T-cell (primary cell): ENCODE measurements around the gene ADARB2. TPM values are rescaled to one million over a fixed set of nuclear protein-coding genes. Genes with fewer than 3 reads are reported as not detected.

Experiments used
- ATAC-seq, 4 experiments: fragments of 200-7000 bp in 3 of 4; fragments of 150-1000 bp in 1 of 4; cut with Tn5 transposase; replicated peaks in 1 of 4; 1 replicate in 3 of 4; 2 replicates in 1 of 4; pipeline ENCODE4 v1.10.0; 2021; ENCODE audit warnings: moderate library complexity in 3 of 4, mild to moderate bottlenecking in 2 of 4, moderate number of reproducible peaks in 1 of 4
- CTCF ChIA-PET, 2 donors: fragments of 300-600 bp; sonication (Branson Sonifier 250); formaldehyde crosslinking; loops; one replicate each; lab custom pipeline; 2022; ENCODE audit warnings: antibody characterized with exemption in 2 of 2; lab: Charles Lee
- POLR2A ChIA-PET, 2 donors: fragments of 300-600 bp; sonication (Branson Sonifier 250); formaldehyde crosslinking; loops; one replicate each; lab custom pipeline; 2022; ENCODE audit warnings: antibody characterized with exemption in 2 of 2; lab: Charles Lee
- DNase-seq, 35 experiments: peaks; one replicate each; pipeline versions ENCODE4 v3.0.0 to v3.0.0-alpha.2; 2013 to 2023
- H3K27ac ChIP-seq: one replicate; pipeline ENCODE4 v1.5.1; 2013; ENCODE audit warnings: low read length
- H3K27me3 ChIP-seq, 2 experiments: replicated peaks in 1 of 2; 1 replicate in 1 of 2; 2 replicates in 1 of 2; pipeline versions ENCODE4 v1.6.1 to v1.7.0; 2013; ENCODE audit warnings: low read length in 1 of 2, mixed read lengths in 1 of 2; ENCODE audit not compliant: control insufficient read depth in 2 of 2, insufficient read depth in 2 of 2; ENCODE audit errors: extremely low read depth in 1 of 2
- H3K36me3 ChIP-seq, 2 donors: 1 replicate in 1 of 2; 2 replicates in 1 of 2; pipeline versions ENCODE4 v1.6.1 to v1.7.0; 2013; ENCODE audit warnings: low read length in 1 of 2; ENCODE audit not compliant: control insufficient read depth in 2 of 2, insufficient read depth in 1 of 2; ENCODE audit errors: extremely low read depth in 1 of 2
- H3K4me1 ChIP-seq, 2 experiments: 1 replicate in 1 of 2; 2 replicates in 1 of 2; pipeline versions ENCODE4 v1.6.1 to v1.7.0; 2013; ENCODE audit warnings: low read length in 2 of 2, mixed read lengths in 1 of 2; ENCODE audit not compliant: insufficient read depth in 2 of 2, control insufficient read depth in 1 of 2; ENCODE audit errors: extremely low read depth in 1 of 2
- H3K4me3 ChIP-seq, 2 donors: 1 replicate in 1 of 2; 2 replicates in 1 of 2; pipeline versions ENCODE4 v1.5.1 to v1.7.0; 2013; ENCODE audit warnings: mild to moderate bottlenecking in 2 of 2, low read length in 1 of 2, moderate library complexity in 1 of 2; ENCODE audit not compliant: control insufficient read depth in 1 of 2; ENCODE audit errors: extremely low read depth in 1 of 2
- H3K9me3 ChIP-seq: 2 replicates; pipeline ENCODE4 v1.7.0; 2013
- H3K27ac Mint-ChIP-seq, 2 donors: one replicate each; pipeline ENCODE4 v1.8.0; 2020 to 2021; ENCODE audit warnings: mild to moderate bottlenecking in 2 of 2, mixed read lengths in 2 of 2
- H3K27me3 Mint-ChIP-seq, 2 donors: one replicate each; pipeline ENCODE4 v1.8.0; 2021 to 2022; ENCODE audit warnings: mixed read lengths in 2 of 2
- H3K36me3 Mint-ChIP-seq: one replicate; pipeline ENCODE4 v1.8.0; 2021; ENCODE audit warnings: mixed read lengths
- H3K4me1 Mint-ChIP-seq, 3 donors: one replicate each; pipeline ENCODE4 v1.8.0; 2020 to 2022; ENCODE audit warnings: mixed read lengths in 3 of 3, mild to moderate bottlenecking in 1 of 3
- H3K4me3 Mint-ChIP-seq, 3 donors: one replicate each; pipeline ENCODE4 v1.8.0; 2020 to 2022; ENCODE audit warnings: mild to moderate bottlenecking in 3 of 3, mixed read lengths in 3 of 3, moderate library complexity in 3 of 3
- H3K9me3 Mint-ChIP-seq, 3 donors: one replicate each; pipeline ENCODE4 v1.8.0; 2020 to 2022; ENCODE audit warnings: mixed read lengths in 3 of 3
- WGBS: methylation state at CpG from one replicate; pipeline ENCODE4 v1.1.5; 2013; ENCODE audit warnings: missing lambda C conversion rate; ENCODE audit not compliant: insufficient coverage; 5-methylcytosine and 5-hydroxymethylcytosine counted together
- total RNA-seq, 35 experiments: library from RNA in 6 of 35; stranded (reverse) in 6 of 35; fragments of 120-200 nt in 1 of 35; gene quantifications; one replicate each; pipeline versions ENCODE4 v1.2.1 to v1.2.4 and lab custom pipeline; 2013 to 2026

Gene ADARB2
- total RNA-seq, 5 donors from 2014 or later (not counting 1 experiment from before 2014, with no cell fraction given) = 0.07 to 4.0 (median 0.41) TPM

DNA sequence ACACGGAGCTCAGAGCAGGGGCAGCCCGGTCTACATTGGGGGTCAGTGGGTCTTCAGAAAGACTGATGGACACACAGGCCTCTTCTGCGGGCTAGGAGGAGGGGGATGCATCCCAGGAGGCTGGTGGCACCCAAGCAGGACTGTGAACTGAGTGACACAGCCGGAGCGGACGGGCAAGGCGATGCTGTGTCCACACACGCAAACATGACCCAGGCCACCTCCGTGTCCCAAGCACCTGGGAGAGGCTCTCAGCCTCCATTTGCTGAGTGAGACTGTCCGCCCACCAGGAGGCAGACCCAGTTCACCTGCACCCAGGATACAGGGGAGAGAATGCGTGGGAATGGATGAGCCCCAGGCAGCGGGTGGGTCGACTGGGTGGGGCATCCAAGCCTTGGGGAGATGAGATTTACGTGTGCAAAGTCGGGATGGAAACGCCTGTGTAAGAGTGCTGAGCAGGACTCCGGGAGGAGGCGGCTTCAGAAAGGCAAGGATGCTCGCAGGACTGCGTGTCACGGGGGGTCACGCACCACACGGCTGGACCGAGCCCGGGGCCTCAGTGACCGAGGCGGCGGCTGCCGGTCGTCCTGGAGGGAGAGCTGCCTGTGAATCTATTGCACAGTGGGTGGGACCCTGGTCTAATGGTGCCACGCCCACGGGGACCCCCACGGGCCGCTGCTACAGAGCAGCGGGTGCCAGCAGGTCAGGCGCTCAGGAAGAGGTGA, 262.8 kb downstream of the ADARB2 start:
- no peak for ATAC-seq
- H3K27me3 ChIP-seq = peaks cover 0 to 31% of the 10 kb centered on the region in 2 experiments
- no peak overlapping the region for H3K4me3 Mint-ChIP-seq
- no peaks in the 10 kb centered on the region for H3K9me3 ChIP-seq
- POLR2A ChIA-PET = no interaction called here
- CTCF ChIA-PET = no interaction called here
- no peak overlapping the region for H3K27ac ChIP-seq
- no peaks in the 10 kb centered on the region for H3K36me3 ChIP-seq
- no peaks in the 10 kb centered on the region for H3K36me3 Mint-ChIP-seq
- H3K4me1 ChIP-seq = no peaks in the 10 kb centered on the region
- H3K4me1 Mint-ChIP-seq = no peaks in the 10 kb centered on the region
- WGBS = 81% methylated on average over 33 of the region's 36 CpGs
- DNase-seq = no peak
- H3K27me3 Mint-ChIP-seq = peaks cover 14 to 28% of the 10 kb centered on the region in 2 donors
- peaks cover 0 to 2% (median 0%) of the 10 kb centered on the region in 3 donors for H3K9me3 Mint-ChIP-seq
- no peak overlapping the region for H3K4me3 ChIP-seq
- H3K27ac Mint-ChIP-seq = no peak overlapping the region

DNA sequence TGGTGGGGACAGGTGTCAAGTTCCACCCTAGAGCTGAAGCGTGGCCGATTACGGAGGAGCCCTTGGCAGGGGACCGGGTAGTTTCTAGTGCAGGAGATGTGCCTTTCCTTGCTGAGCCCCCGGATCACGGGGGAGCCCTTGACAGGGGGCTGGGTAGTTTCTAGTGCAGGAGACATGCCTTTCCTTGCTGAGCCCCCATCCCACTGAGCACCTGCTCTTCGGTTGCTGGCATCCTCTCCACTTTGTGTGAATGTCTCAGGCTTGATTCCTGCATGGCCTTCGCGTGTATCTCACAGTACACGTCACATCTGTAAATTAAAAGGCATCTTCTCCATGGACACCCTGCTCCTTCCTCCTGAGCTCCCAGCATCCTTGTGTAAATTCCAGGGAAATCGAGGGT, 263.5 kb downstream of the ADARB2 start:
- no peaks in the 10 kb centered on the region for H3K36me3 ChIP-seq
- H3K27ac ChIP-seq = no peak overlapping the region
- no peaks in the 10 kb centered on the region for H3K9me3 ChIP-seq
- no peak overlapping the region for H3K4me3 ChIP-seq
- no peak overlapping the region for H3K27ac Mint-ChIP-seq
- ATAC-seq = no peak
- no peaks in the 10 kb centered on the region for H3K36me3 Mint-ChIP-seq
- H3K4me1 Mint-ChIP-seq = no peaks in the 10 kb centered on the region
- no peaks in the 10 kb centered on the region for H3K4me1 ChIP-seq
- H3K4me3 Mint-ChIP-seq = no peak overlapping the region
- ChIA-PET POLR2A (no interaction called here), CTCF (no interaction called here)
- DNase-seq = no peak
- peaks cover 17 to 28% of the 10 kb centered on the region in 2 donors for H3K27me3 Mint-ChIP-seq
- 88% methylated on average over 8 of the region's 11 CpGs for WGBS
- peaks cover 0 to 2% (median 0%) of the 10 kb centered on the region in 3 donors for H3K9me3 Mint-ChIP-seq
- H3K27me3 ChIP-seq = peaks cover 0 to 27% of the 10 kb centered on the region in 2 experiments

DNA sequence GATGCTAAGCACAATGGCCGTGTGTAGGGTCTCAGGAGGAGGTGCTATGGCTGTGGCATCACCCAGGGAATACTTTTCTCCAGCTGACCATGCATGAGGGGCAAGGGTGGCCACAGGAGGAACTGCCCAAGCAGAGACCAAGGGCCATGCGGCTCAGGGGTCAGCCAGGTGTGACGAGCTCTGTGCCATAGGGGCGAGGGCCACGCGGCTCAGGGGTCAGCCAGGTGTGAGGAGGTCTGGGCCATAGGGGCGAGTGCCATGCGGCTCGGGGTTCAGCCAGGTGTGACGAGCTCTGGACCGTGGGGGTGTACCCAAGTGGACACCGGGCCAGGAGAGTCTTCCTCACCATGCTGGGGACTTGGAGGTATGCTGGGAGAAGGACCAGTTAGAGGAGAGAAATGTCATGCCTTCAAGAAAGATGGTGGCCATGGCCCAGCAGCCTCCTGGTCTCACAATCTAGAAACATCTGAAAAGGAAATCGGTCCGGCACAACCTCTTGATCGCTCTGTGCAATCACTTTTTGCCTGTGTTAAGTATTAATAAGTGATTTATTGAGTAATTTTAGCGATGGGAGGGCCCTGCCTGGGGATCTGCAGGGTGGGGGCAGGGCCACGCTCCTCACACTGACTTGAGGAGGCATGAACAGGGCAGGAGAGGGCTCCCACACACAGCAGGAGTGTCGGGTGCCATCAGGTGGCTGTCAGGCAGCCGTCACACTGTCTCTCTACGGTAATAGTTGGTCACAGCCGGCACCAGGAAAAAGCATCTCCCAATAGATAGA, 265.0 kb downstream of the ADARB2 start:
- no peak overlapping the region for H3K4me3 ChIP-seq
- Mint-ChIP-seq H3K4me1 (no peaks in the 10 kb centered on the region), H3K27ac (no peak overlapping the region), H3K36me3 (no peaks in the 10 kb centered on the region), H3K4me3 (no peak overlapping the region), H3K9me3 (no peaks in the 10 kb centered on the region), H3K27me3 (peaks cover 17 to 27% of the 10 kb centered on the region in 2 donors)
- ATAC-seq (no peak), DNase-seq (no peak)
- no peak overlapping the region for H3K27ac ChIP-seq
- H3K9me3 ChIP-seq = no peaks in the 10 kb centered on the region
- WGBS = 83% methylated on average over 13 of the region's 21 CpGs
- ChIA-PET CTCF (no interaction called here), POLR2A (no interaction called here)
- H3K4me1 ChIP-seq = no peaks in the 10 kb centered on the region
- no peaks in the 10 kb centered on the region for H3K36me3 ChIP-seq
- H3K27me3 ChIP-seq = peaks cover 0 to 22% of the 10 kb centered on the region in 2 experiments

DNA sequence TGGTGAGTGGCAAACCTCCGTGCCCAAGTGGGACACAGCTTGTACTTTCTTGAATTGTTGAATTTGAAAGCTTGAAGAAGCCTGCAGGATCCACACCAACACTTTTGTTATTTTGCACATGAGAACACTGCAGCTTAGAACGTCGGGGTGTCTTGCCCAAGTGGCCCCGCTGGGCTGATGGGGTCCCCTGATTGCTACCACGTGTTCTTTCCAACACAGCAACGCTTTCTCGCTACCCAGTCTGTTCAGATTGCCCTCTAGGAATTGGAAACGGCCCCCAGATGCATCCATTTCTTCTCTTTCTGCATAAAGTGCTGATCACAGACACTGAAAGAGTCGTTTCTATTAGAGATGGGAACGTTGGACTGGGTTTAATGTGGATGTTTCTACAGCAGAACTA, 268.5 kb downstream of the ADARB2 start:
- WGBS = 77% methylated on average over 7 of the region's 10 CpGs
- Histone ChIP-seq H3K27me3 (peaks cover 0 to 15% of the 10 kb centered on the region in 2 experiments), H3K4me1 (no peaks in the 10 kb centered on the region), H3K9me3 (no peaks in the 10 kb centered on the region), H3K36me3 (no peaks in the 10 kb centered on the region), H3K27ac (no peak overlapping the region), H3K4me3 (no peak overlapping the region)
- ATAC-seq = no peak
- no peaks in the 10 kb centered on the region for H3K36me3 Mint-ChIP-seq
- no peak overlapping the region for H3K4me3 Mint-ChIP-seq
- no peaks in the 10 kb centered on the region for H3K4me1 Mint-ChIP-seq
- peaks cover 12 to 15% of the 10 kb centered on the region in 2 donors for H3K27me3 Mint-ChIP-seq
- H3K27ac Mint-ChIP-seq = no peak overlapping the region
- DNase-seq = no peak
- H3K9me3 Mint-ChIP-seq = no peaks in the 10 kb centered on the region
- ChIA-PET POLR2A (no interaction called here), CTCF (no interaction called here)

DNA sequence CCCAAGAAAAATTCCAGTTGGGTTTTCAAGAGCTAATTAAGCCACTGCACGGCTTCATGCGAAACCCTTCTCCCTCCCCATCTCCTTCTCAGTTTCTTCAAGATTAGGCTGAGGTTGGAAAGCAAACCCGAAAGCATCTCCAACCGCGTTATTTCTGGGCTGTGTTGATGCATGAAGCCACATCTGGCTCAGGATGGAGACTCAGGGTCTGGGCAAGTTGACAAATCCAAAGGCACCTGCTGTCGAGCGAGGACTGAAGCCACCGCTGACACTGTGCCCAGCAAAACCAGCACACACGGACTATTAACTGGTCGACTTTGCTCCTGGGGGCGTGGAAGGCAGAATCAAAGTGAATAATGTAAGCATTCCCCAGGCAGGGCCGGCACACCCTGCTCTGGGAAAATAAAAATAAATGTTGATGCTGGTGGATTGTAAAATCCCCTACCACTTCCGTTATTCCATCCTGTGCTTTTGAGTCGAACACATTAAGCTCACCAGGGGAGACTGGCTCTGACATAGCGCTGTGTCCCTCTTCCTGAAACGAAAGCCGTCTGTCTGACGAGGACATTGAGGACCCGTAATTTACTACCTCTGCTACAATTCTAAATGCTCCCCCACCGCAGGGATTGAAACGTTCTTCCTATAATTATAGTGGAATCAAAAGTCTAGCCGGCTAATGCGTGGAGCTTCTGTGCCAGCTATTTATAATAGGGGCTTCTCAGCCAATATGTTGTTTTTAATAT, 269.8 kb downstream of the ADARB2 start:
- Mint-ChIP-seq H3K27me3 (peaks cover 10 to 11% of the 10 kb centered on the region in 2 donors), H3K4me1 (no peaks in the 10 kb centered on the region), H3K36me3 (no peaks in the 10 kb centered on the region), H3K9me3 (no peaks in the 10 kb centered on the region), H3K4me3 (no peak overlapping the region), H3K27ac (no peak overlapping the region)
- Histone ChIP-seq H3K36me3 (no peaks in the 10 kb centered on the region), H3K27ac (no peak overlapping the region), H3K4me1 (peaks cover 0 to 1% of the 10 kb centered on the region in 2 experiments), H3K27me3 (peaks cover 0 to 9% of the 10 kb centered on the region in 2 experiments), H3K4me3 (no peak overlapping the region), H3K9me3 (no peaks in the 10 kb centered on the region)
- WGBS = 84% methylated on average over 9 of the region's 23 CpGs
- POLR2A ChIA-PET = no interaction called here
- CTCF ChIA-PET = no interaction called here
- ATAC-seq = no peak
- no peak for DNase-seq

DNA sequence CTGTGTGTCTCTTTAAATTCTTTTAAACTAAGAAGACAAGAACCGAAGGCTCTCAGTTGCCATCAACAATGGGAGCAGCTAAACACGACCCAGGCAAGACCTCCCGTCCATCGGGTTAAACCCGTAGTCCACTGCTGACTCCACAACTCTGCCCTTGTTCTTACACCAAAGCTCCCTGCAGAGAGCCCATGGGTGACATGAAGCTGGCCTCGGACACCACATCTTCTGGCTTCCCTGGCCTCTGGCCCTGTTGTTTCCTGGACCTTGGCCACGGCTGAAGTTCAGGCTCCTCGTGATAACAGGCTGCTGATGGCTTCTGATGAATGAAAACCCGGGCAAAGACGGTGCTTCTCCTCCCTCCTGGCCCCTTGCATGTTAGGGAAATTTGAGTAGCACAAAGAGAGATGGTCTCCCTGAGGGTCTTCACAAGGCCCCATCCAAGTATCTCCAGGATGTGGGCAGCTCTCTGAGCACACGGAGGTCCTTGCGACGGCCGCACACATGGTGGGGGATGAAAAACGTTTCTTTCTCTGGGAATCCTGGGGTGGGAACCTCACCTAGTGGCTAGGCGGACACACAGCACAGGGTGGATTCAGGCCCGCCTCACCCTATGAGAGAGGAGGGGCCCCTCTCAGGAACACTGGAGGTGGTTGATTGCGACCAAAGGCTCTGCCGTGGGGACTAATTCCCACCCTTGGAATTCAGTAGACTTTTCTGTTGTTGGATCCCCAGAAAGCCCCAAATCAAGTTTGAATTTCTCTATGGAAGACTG, 271.1 kb downstream of the ADARB2 start:
- Mint-ChIP-seq H3K27me3 (peaks cover 5 to 12% of the 10 kb centered on the region in 2 donors), H3K4me3 (no peak overlapping the region), H3K27ac (no peak overlapping the region), H3K4me1 (no peaks in the 10 kb centered on the region), H3K9me3 (no peaks in the 10 kb centered on the region), H3K36me3 (no peaks in the 10 kb centered on the region)
- Histone ChIP-seq H3K9me3 (no peaks in the 10 kb centered on the region), H3K27ac (no peak overlapping the region), H3K4me1 (peaks cover 0 to 2% of the 10 kb centered on the region in 2 experiments), H3K36me3 (no peaks in the 10 kb centered on the region), H3K27me3 (peaks cover 0 to 9% of the 10 kb centered on the region in 2 experiments), H3K4me3 (no peak overlapping the region)
- DNase-seq = no peak
- CTCF ChIA-PET = no interaction called here
- no peak for ATAC-seq
- WGBS = 83% methylated on average over 9 of the region's 19 CpGs
- POLR2A ChIA-PET = interaction anchor here in 1 of 2 donors (0.6 kb wide), 1 partner anchor 88 kb away, joined by 3 read pairs; no protein-coding TSS in a partner anchor
